Endothelial cell of umbilical vein (primary cell): ENCODE data around the gene KCNIP1. TPM values are rescaled to one million over a fixed set of nuclear protein-coding genes. Genes with fewer than 3 reads are reported as not detected.

Source experiments
- BruUV-seq: library from RNA; stranded (reverse); fragments of 400-500 nt; replicated peaks from 2 replicates; lab custom pipeline; 2021; lab: Mats Ljungman, UMichigan
- CTCF ChIA-PET: fragments of 300-600, 350-600 bp; sonication (Branson Sonifier 250); formaldehyde crosslinking; loops from one replicate; lab custom pipeline; 2021; ENCODE audit warnings: antibody characterized with exemption, inconsistent platforms; lab: Charles Lee
- POLR2A ChIA-PET: fragments of 300-600, 350-600 bp; sonication (Branson Sonifier 250); formaldehyde crosslinking; loops from one replicate; lab custom pipeline; 2021; ENCODE audit warnings: antibody characterized with exemption, inconsistent platforms; lab: Charles Lee
- DNase-seq: peaks from one replicate; pipeline ENCODE4 v3.0.0-alpha.2; 2011; ENCODE audit warnings: low read depth, low spot score
- FAIRE-seq: peaks from 2 replicates; lab custom pipeline; 2011; peaks lifted over from hg19 to GRCh38; lab: Jason Lieb, UNC
- H2AFZ ChIP-seq: 2 replicates; pipeline ENCODE4 v1.6.0; 2012; ENCODE audit warnings: low read depth, low read length, control low read depth, inconsistent platforms
- H3K27ac ChIP-seq: 2 replicates; pipeline ENCODE4 v1.5.1; 2011; ENCODE audit warnings: low read depth, mild to moderate bottlenecking, control low read depth, low read length, moderate library complexity; ENCODE audit not compliant: insufficient read depth
- H3K27me3 ChIP-seq, 2 experiments: 2 replicates each; pipeline versions ENCODE4 v1.6.0 to v1.6.1; 2011; ENCODE audit warnings: low read length in 2 of 2, mixed read lengths in 1 of 2; ENCODE audit not compliant: control insufficient read depth in 2 of 2, insufficient read depth in 2 of 2
- H3K36me3 ChIP-seq, 2 experiments: 2 replicates in 1 of 2; 3 replicates in 1 of 2; pipeline ENCODE4 v1.5.1; 2011; ENCODE audit warnings: low read length in 2 of 2, mild to moderate bottlenecking in 1 of 2, moderate library complexity in 1 of 2; ENCODE audit not compliant: control insufficient read depth in 2 of 2, insufficient read depth in 2 of 2; ENCODE audit errors: extremely low read depth in 1 of 2
- H3K4me1 ChIP-seq: 3 replicates; pipeline ENCODE4 v1.5.1; 2011; ENCODE audit warnings: mild to moderate bottlenecking, low read length; ENCODE audit not compliant: control insufficient read depth, insufficient read depth; ENCODE audit errors: extremely low read depth
- H3K4me2 ChIP-seq: 2 replicates; pipeline ENCODE4 v1.6.1; 2011; ENCODE audit warnings: low read length, control low read depth, mixed read lengths; ENCODE audit not compliant: insufficient read depth
- H3K4me3 ChIP-seq, 3 experiments: fragments of 200-600 bp in 1 of 3; sonication (generic), shearing (Covaris generic) in 1 of 3; replicated peaks in 1 of 3; 2 replicates each; pipeline ENCODE4 v1.5.1; 2011 to 2016; ENCODE audit warnings: control low read depth in 3 of 3, low read length in 3 of 3, mild to moderate bottlenecking in 2 of 3, inconsistent platforms in 1 of 3, low read depth in 1 of 3, moderate library complexity in 1 of 3; ENCODE audit not compliant: insufficient read depth in 1 of 3
- H3K79me2 ChIP-seq: 2 replicates; pipeline ENCODE4 v1.6.0; 2012; ENCODE audit warnings: low read length, inconsistent platforms; ENCODE audit not compliant: control insufficient read depth, insufficient read depth
- H3K9ac ChIP-seq: replicated peaks from 2 replicates; pipeline ENCODE3; 2011; ENCODE audit warnings: low read length, control low read depth; ENCODE audit not compliant: insufficient read depth; ENCODE audit errors: extremely low read depth
- H3K9me1 ChIP-seq: replicated peaks from 3 replicates; pipeline ENCODE4 v1.6.0; 2011; ENCODE audit warnings: mild to moderate bottlenecking, low read length; ENCODE audit not compliant: control insufficient read depth, insufficient read depth; ENCODE audit errors: extremely low read depth
- H3K9me3 ChIP-seq: replicated peaks from 2 replicates; pipeline ENCODE4 v1.5.1; 2012; ENCODE audit warnings: low read length, inconsistent platforms; ENCODE audit not compliant: control insufficient read depth, insufficient read depth
- H4K20me1 ChIP-seq: replicated peaks from 2 replicates; pipeline ENCODE3; 2011; ENCODE audit warnings: mild to moderate bottlenecking, low read length; ENCODE audit not compliant: control insufficient read depth, insufficient read depth; ENCODE audit errors: extremely low read depth
- EZH2 ChIP-seq: IDR thresholded peaks from 2 replicates; pipeline ENCODE4 v1.6.1; 2012; ENCODE audit warnings: borderline replicate concordance, low read depth, mild to moderate bottlenecking, moderate library complexity, low read length, inconsistent platforms; ENCODE audit not compliant: severe bottlenecking
- FOS ChIP-seq: IDR thresholded peaks from 2 replicates; pipeline ENCODE4 v1.6.1; 2011; ENCODE audit warnings: mild to moderate bottlenecking, low read length, moderate library complexity, borderline replicate concordance; ENCODE audit not compliant: insufficient read depth
- GATA2 ChIP-seq: IDR thresholded peaks from 2 replicates; pipeline ENCODE4 v1.7.0; 2011; ENCODE audit warnings: low read depth, mild to moderate bottlenecking, moderate library complexity, mixed read lengths, low read length; ENCODE audit not compliant: insufficient read length, insufficient read depth
- JUN ChIP-seq: IDR thresholded peaks from 2 replicates; pipeline ENCODE4 v1.6.1; 2011; ENCODE audit warnings: borderline replicate concordance, low read depth; ENCODE audit not compliant: insufficient read length, insufficient read depth
- MAX ChIP-seq: IDR thresholded peaks from 2 replicates; pipeline ENCODE4 v1.6.1; 2011; ENCODE audit not compliant: insufficient read depth, insufficient read length
- MYC ChIP-seq: IDR thresholded peaks from one replicate; pipeline ENCODE4 v1.6.1; 2011; ENCODE audit warnings: mild to moderate bottlenecking, low read depth, low read length
- POLR2A ChIP-seq: IDR thresholded peaks from 2 replicates; pipeline ENCODE4 v1.6.1; 2012; ENCODE audit warnings: low read depth, mild to moderate bottlenecking, control low read depth, low read length
- POLR2AphosphoS5 ChIP-seq: IDR thresholded peaks from 2 replicates; pipeline ENCODE4 v1.6.1; 2012; ENCODE audit warnings: low read depth, mild to moderate bottlenecking, control low read depth, low read length, moderate library complexity; ENCODE audit not compliant: insufficient read depth
- dilution Hi-C: fragments of 300-500 bp; cut with MboI; formaldehyde crosslinking; loops from one replicate; pipeline ENCODE4 v1.15.0; 2019; ENCODE audit warnings: low sequenced_read_pairs; ENCODE audit not compliant: extremely low pct_ligation_motif_present
- intact Hi-C: fragments of 100-400 bp; cut with micrococcal nuclease; formaldehyde crosslinking; loops from one replicate; pipeline ENCODE4 v1.10.0; 2022
- polyA plus RNA-seq, 4 experiments: library from polyadenylated mRNA; depleted of rRNA in 3 of 4; stranded (reverse) in 3 of 4; unstranded in 1 of 4; fragments of >200 nt; gene quantifications; 2 replicates each; pipeline versions ENCODE4 v1.2.1 to v1.2.3, GENCODE V29; 2011 to 2012; ENCODE audit warnings: missing spikeins in 1 of 4
- total RNA-seq: library from RNA; stranded (reverse); gene quantifications from 2 replicates; pipeline ENCODE4 v1.2.3, GENCODE V29; 2021
- TF ChIP-seq, protein P1 (sequence below), 2 donors: IDR thresholded peaks; 1 replicate in 1 of 2; 2 replicates in 1 of 2; pipeline ENCODE4 v1.5.1; 2011; ENCODE audit warnings: low read length in 2 of 2, mild to moderate bottlenecking in 2 of 2, moderate library complexity in 2 of 2, control low read depth in 1 of 2, inconsistent platforms in 1 of 2, low read depth in 1 of 2; ENCODE audit not compliant: insufficient read depth in 1 of 2; ENCODE audit errors: extremely low read depth in 1 of 2

KCNIP1 gene
- total and polyA plus RNA-seq, 2 donors (not counting 3 experiments of a cell fraction or from before 2014, with no cell fraction given): 0.15 TPM; not detected in 1

DNA sequence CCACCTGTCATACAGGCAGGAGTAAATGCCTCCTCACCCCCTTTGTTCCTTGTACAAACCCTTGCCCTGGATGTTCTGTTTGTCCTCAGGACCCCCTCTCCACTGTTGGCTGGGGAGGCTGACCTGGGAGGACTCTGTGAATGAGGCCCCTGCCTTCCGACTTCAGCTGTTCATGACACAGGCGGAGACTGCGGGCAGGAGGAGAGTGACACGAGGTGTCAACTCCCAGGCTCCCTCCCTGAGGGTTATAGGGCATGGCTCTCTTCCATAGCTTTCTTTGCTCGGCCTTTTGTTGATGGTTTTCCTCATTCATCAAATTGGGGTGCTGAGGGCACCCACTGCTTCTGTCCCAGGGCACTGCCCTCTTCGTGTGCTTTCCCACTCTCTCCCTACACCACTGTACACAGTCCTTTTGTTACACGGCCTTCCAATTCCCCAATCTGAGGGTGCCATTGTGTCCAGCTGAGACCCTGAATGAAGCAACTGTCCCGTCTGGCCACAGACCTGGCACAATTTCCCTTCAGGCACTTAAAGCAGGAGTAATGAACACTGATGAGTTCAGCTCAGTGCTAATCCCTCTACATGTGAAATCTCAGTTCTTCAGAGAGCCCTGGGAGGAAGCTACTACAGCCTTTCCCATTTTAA lies 33.8 kb downstream of the KCNIP1 start:
- Histone ChIP-seq H4K20me1 (no peaks in the 10 kb centered on the region), H3K4me1 (no peaks in the 10 kb centered on the region), H3K36me3 (no peaks in the 10 kb centered on the region), H2AFZ (no peak overlapping the region), H3K79me2 (no peaks in the 10 kb centered on the region), H3K9me3 (no peaks in the 10 kb centered on the region), H3K4me2 (no peak overlapping the region), H3K4me3 (no peak overlapping the region), H3K27me3 (no peaks in the 10 kb centered on the region), H3K27ac (no peak overlapping the region), H3K9me1 (no peaks in the 10 kb centered on the region), H3K9ac (no peak overlapping the region)
- DNase-seq: no peak
- no TSS peak for BruUV-seq
- intact Hi-C loops: no loop called here
- no peak for FAIRE-seq
- dilution Hi-C loops: no loop called here
- ChIA-PET CTCF (interaction anchor here (1.6 to 1.7 kb wide), 2 partner anchors 32 to 103 kb away, joined by 3 to 4 read pairs; no protein-coding TSS in a partner anchor), POLR2A (no interaction called here)
- TF ChIP-seq POLR2AphosphoS5 (no peak), MYC (no peak), POLR2A (no peak), GATA2 (no peak), MAX (no peak)

GRCh38 chr5:170538096-170538465 lies 34.3 kb downstream of the KCNIP1 start:
- TF ChIP-seq EZH2 (no peak), JUN (no peak), POLR2A (no peak), MYC (no peak), GATA2 (no peak), MAX (no peak), POLR2AphosphoS5 (no peak), FOS (no peak)
- TF ChIP-seq, protein P1, sequence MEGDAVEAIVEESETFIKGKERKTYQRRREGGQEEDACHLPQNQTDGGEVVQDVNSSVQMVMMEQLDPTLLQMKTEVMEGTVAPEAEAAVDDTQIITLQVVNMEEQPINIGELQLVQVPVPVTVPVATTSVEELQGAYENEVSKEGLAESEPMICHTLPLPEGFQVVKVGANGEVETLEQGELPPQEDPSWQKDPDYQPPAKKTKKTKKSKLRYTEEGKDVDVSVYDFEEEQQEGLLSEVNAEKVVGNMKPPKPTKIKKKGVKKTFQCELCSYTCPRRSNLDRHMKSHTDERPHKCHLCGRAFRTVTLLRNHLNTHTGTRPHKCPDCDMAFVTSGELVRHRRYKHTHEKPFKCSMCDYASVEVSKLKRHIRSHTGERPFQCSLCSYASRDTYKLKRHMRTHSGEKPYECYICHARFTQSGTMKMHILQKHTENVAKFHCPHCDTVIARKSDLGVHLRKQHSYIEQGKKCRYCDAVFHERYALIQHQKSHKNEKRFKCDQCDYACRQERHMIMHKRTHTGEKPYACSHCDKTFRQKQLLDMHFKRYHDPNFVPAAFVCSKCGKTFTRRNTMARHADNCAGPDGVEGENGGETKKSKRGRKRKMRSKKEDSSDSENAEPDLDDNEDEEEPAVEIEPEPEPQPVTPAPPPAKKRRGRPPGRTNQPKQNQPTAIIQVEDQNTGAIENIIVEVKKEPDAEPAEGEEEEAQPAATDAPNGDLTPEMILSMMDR (IDR thresholded peaks at IDR 0.05; ENCODE audit: extremely low read depth in 1 of 2, insufficient read depth in 1 of 2, low read depth in 1 of 2, low read length in 2 of 2): no peak
- CTCF ChIA-PET: interaction anchor here (1.6 to 1.7 kb wide), 2 partner anchors 32 to 103 kb away, joined by 3 to 4 read pairs; no protein-coding TSS in a partner anchor

More at GRCh38 chr5:170538096-170538465, 34.3 kb downstream of the KCNIP1 start:
- intact Hi-C loops: no loop called here
- H3K4me2 ChIP-seq: no peak overlapping the region
- no peaks in the 10 kb centered on the region for H3K27me3 ChIP-seq
- no peaks in the 10 kb centered on the region for H3K36me3 ChIP-seq
- H3K9me3 ChIP-seq: no peaks in the 10 kb centered on the region
- no peaks in the 10 kb centered on the region for H3K9me1 ChIP-seq
- no peak overlapping the region for H2AFZ ChIP-seq
- dilution Hi-C loops: no loop called here
- H3K4me3 ChIP-seq: no peak overlapping the region
- no peak overlapping the region for H3K27ac ChIP-seq
- no peaks in the 10 kb centered on the region for H3K4me1 ChIP-seq
- H3K9ac ChIP-seq: no peak overlapping the region
- BruUV-seq: no TSS peak
- POLR2A ChIA-PET: no interaction called here
- H3K79me2 ChIP-seq: no peaks in the 10 kb centered on the region
- DNase-seq: no peak
- no peak for FAIRE-seq
- no peaks in the 10 kb centered on the region for H4K20me1 ChIP-seq
